Ishikawa (cell line): ENCODE results near the gene KIF20B.

Experiments used
- CEBPB ChIP-seq: IDR thresholded peaks from 2 replicates; pipeline ENCODE4 v1.6.1; 2012
- CREB1 ChIP-seq: IDR thresholded peaks from 2 replicates; pipeline ENCODE4 v1.6.1; 2012; ENCODE audit warnings: low read depth
- EGR1 ChIP-seq: IDR thresholded peaks from 2 replicates; pipeline ENCODE4 v1.6.1; 2012
- EP300 ChIP-seq: IDR thresholded peaks from 2 replicates; pipeline ENCODE4 v1.6.1; 2012; ENCODE audit warnings: borderline replicate concordance
- FOXM1 ChIP-seq: IDR thresholded peaks from 2 replicates; pipeline ENCODE4 v1.6.1; 2012; ENCODE audit warnings: low read depth, borderline replicate concordance
- MAX ChIP-seq: IDR thresholded peaks from 2 replicates; pipeline ENCODE4 v1.6.1; 2012
- NFIC ChIP-seq: IDR thresholded peaks from 2 replicates; pipeline ENCODE4 v1.6.1; 2012
- RAD21 ChIP-seq: IDR thresholded peaks from 2 replicates; pipeline ENCODE4 v1.6.1; 2012; ENCODE audit warnings: low read depth
- REST ChIP-seq: IDR thresholded peaks from 2 replicates; pipeline ENCODE4 v1.6.1; 2012; ENCODE audit warnings: low read depth, mild to moderate bottlenecking
- TAF1 ChIP-seq: IDR thresholded peaks from 2 replicates; pipeline ENCODE4 v1.6.1; 2012; ENCODE audit warnings: low read depth, mild to moderate bottlenecking
- TCF12 ChIP-seq: IDR thresholded peaks from 2 replicates; pipeline ENCODE4 v1.6.1; 2012; ENCODE audit warnings: low read depth
- TEAD4 ChIP-seq: IDR thresholded peaks from 2 replicates; pipeline ENCODE4 v1.6.1; 2012
- USF1 ChIP-seq: IDR thresholded peaks from 2 replicates; pipeline ENCODE4 v1.6.1; 2012
- YY1 ChIP-seq: IDR thresholded peaks from 2 replicates; pipeline ENCODE4 v1.6.1; 2012; ENCODE audit warnings: low read depth
- ZBTB7A ChIP-seq: IDR thresholded peaks from 2 replicates; pipeline ENCODE4 v1.6.1; 2012; ENCODE audit warnings: low read depth

KIF20B gene

GRCh38 chr10:89697946-89698345, 3.4 kb upstream of the KIF20B start:
- TF ChIP-seq USF1 = no peak
- no peak for TF ChIP-seq NFIC
- no peak for TF ChIP-seq TAF1
- TF ChIP-seq ZBTB7A = no peak
- TF ChIP-seq YY1 = no peak
- no peak for TF ChIP-seq TCF12
- no peak for TF ChIP-seq EP300
- no peak for TF ChIP-seq REST

- no peak for TF ChIP-seq TEAD4
- no peak for TF ChIP-seq TAF1
- no peak for TF ChIP-seq FOXM1
- no peak for TF ChIP-seq NFIC
- TF ChIP-seq TCF12 = no peak
These were observed 1.8 kb upstream of the KIF20B start for GRCh38 chr10:89699581-89700064.

- no peak for TF ChIP-seq TEAD4
- peak; percentile 33; the same call in 1 of the 2 replicates for TF ChIP-seq CEBPB
These were observed 508 bp upstream of the KIF20B start for GRCh38 chr10:89700923-89701241.

- no peak for TF ChIP-seq NFIC
- no peak for TF ChIP-seq TAF1
- TF ChIP-seq TEAD4 = no peak
- no peak for TF ChIP-seq YY1
- TF ChIP-seq ZBTB7A = no peak
- no peak for TF ChIP-seq USF1
- no peak for TF ChIP-seq FOXM1
- TF ChIP-seq EP300 = no peak
- TF ChIP-seq MAX = no peak
- TF ChIP-seq EGR1 = no peak
- TF ChIP-seq TCF12 = no peak
- no peak for TF ChIP-seq REST
- TF ChIP-seq CREB1 = no peak
- TF ChIP-seq RAD21 = no peak
- no peak for TF ChIP-seq CEBPB
These were observed 711 bp downstream of the KIF20B start for GRCh38 chr10:89702121-89702480.

GRCh38 chr10:89705466-89705865, 4.1 kb downstream of the KIF20B start:
- no peak for TF ChIP-seq EGR1
- TF ChIP-seq REST = no peak
- no peak for TF ChIP-seq TEAD4
- no peak for TF ChIP-seq ZBTB7A
- no peak for TF ChIP-seq NFIC
- no peak for TF ChIP-seq MAX
- no peak for TF ChIP-seq FOXM1
- no peak for TF ChIP-seq TCF12
- TF ChIP-seq YY1 = no peak
- TF ChIP-seq TAF1 = no peak
- TF ChIP-seq USF1 = no peak
- no peak for TF ChIP-seq CREB1
